HG03354 (cell line): ENCODE data around the gene NCAM2.

Experiments used
- ATAC-seq: cut with Tn5 transposase; IDR thresholded peaks from one replicate; pipeline ENCODE4 v1.9.1; 2021; ENCODE audit warnings: mild to moderate bottlenecking; ENCODE audit not compliant: unreplicated experiment, poor library complexity, severe bottlenecking

The NCAM2 gene

GRCh38 chr21:21019681-21020080 lies 21.5 kb downstream of the NCAM2 start:
- ATAC-seq: no peak

GRCh38 chr21:21025742-21026141 lies 27.5 kb downstream of the NCAM2 start:
- ATAC-seq: no peak

- ATAC-seq: no peak
Measured at GRCh38 chr21:21028275-21028820, 30.1 kb downstream of the NCAM2 start.

GRCh38 chr21:21029164-21029563 lies 31.0 kb downstream of the NCAM2 start:
- ATAC-seq: no peak

GRCh38 chr21:21030311-21030710 lies 32.1 kb downstream of the NCAM2 start:
- ATAC-seq: no peak

- no peak for ATAC-seq
Measured at GRCh38 chr21:21034036-21034435, 35.8 kb downstream of the NCAM2 start.

GRCh38 chr21:21039624-21040170 lies 41.5 kb downstream of the NCAM2 start:
- no peak for ATAC-seq

GRCh38 chr21:21045518-21045917 lies 47.3 kb downstream of the NCAM2 start:
- ATAC-seq: no peak

GRCh38 chr21:21046063-21046462 lies 47.9 kb downstream of the NCAM2 start:
- no peak for ATAC-seq

GRCh38 chr21:21051109-21052055 lies 53.2 kb downstream of the NCAM2 start:
- peak; percentile 55 for ATAC-seq

- ATAC-seq: no peak
Measured at GRCh38 chr21:21052672-21053071, 54.5 kb downstream of the NCAM2 start.

GRCh38 chr21:21057349-21058062 lies 59.3 kb downstream of the NCAM2 start:
- ATAC-seq: no peak

GRCh38 chr21:21063828-21064227 lies 65.6 kb downstream of the NCAM2 start:
- ATAC-seq: no peak

- ATAC-seq: no peak
Measured at GRCh38 chr21:21064353-21064752, 66.1 kb downstream of the NCAM2 start.

- no peak for ATAC-seq
Measured at GRCh38 chr21:21067375-21067774, 69.2 kb downstream of the NCAM2 start.

GRCh38 chr21:21074305-21074704 lies 76.1 kb downstream of the NCAM2 start:
- no peak for ATAC-seq

GRCh38 chr21:21076051-21076450 lies 77.8 kb downstream of the NCAM2 start:
- no peak for ATAC-seq

GRCh38 chr21:21076491-21076890 lies 78.3 kb downstream of the NCAM2 start:
- ATAC-seq: no peak

GRCh38 chr21:21079646-21080045 lies 81.4 kb downstream of the NCAM2 start:
- no peak for ATAC-seq

- no peak for ATAC-seq
Measured at GRCh38 chr21:21084179-21084578, 86.0 kb downstream of the NCAM2 start.
